AG04450 (cell line): ENCODE measurements around the gene EEF1AKMT2. TPM values are rescaled to one million over a fixed set of nuclear protein-coding genes. Genes with fewer than 3 reads are reported as not detected.
"Not testable (repeated sequence)": the region's sequence is repeated elsewhere in the genome, so short reads cannot be mapped to it uniquely, and the experiment has no call there.

Experiments
- CTCF ChIA-PET: fragments of 300-600, 350-600 bp; formaldehyde crosslinking; extraction: SDS; loops from one replicate; lab custom pipeline; 2022; ENCODE audit warnings: antibody characterized with exemption, inconsistent platforms; lab: Charles Lee
- POLR2A ChIA-PET: fragments of 350-600 bp; formaldehyde crosslinking; extraction: SDS; loops from one replicate; lab custom pipeline; 2021; ENCODE audit warnings: antibody characterized with exemption, inconsistent platforms; lab: Yijun Ruan, JAX
- DNase-seq: peaks from one replicate; pipeline ENCODE4 v3.0.0-alpha.2; 2011; ENCODE audit warnings: low read depth, low spot score
- H3K27ac ChIP-seq: one replicate; pipeline ENCODE4 v1.5.1; 2012; ENCODE audit warnings: low read depth, low read length, control low read depth
- H3K27me3 ChIP-seq: one replicate; pipeline ENCODE4 v1.6.0; 2012; ENCODE audit warnings: low read length; ENCODE audit not compliant: control insufficient read depth, insufficient read depth
- H3K4me3 ChIP-seq: 2 replicates; pipeline ENCODE4 v1.5.1; 2011; ENCODE audit warnings: mild to moderate bottlenecking, low read depth, low read length, control low read depth
- H3K9me3 ChIP-seq: 2 replicates; pipeline ENCODE4 v1.5.1; 2012; ENCODE audit warnings: low read length; ENCODE audit not compliant: control insufficient read depth, insufficient read depth
- polyA plus RNA-seq: library from polyadenylated mRNA; depleted of rRNA; stranded (reverse); fragments of >200 nt; gene quantifications from 2 replicates; pipeline ENCODE4 v1.2.3, GENCODE V29; 2011
- TF ChIP-seq, protein P1 (sequence below): IDR thresholded peaks from 2 replicates; pipeline ENCODE4 v1.5.1; 2011; ENCODE audit warnings: low read depth, low read length, control low read depth, inconsistent platforms

EEF1AKMT2 gene
- polyA plus RNA-seq, 1 experiment: 24.0 TPM

DNA sequence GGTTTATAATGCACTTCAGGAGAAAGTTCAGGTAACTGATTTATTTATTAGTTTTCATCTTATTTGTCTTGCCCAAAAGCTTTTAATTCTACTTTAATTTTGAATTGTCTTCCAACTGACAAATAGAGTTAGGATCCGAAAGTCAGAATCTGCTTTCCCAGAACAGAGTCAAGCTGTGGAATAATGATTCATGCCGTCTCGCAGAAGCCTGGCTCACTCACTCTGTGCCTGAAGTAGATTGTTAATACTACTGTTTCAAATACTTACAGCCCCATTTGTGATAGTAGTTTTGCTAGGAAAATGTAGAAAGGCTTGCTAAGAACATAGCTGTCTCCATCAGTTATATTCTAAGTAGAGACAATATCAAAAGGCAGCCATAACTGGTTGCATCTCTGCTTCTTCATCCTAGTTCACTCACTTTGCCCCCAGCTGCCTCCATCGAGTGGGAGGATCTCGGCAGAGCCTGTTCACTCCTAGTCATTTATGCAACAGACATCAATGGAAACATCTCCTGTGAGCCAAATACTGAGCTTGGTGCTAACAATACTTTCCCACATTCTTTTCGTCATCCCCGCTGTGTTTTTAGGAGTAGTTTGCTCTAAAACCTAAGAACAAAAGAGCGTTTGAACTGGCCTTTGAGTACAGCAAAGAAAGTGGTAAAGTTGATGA is 37.9 kb upstream of the EEF1AKMT2 start:
- H3K27ac ChIP-seq: no peak overlapping the region
- DNase-seq: no peak
- TF ChIP-seq, protein P1, sequence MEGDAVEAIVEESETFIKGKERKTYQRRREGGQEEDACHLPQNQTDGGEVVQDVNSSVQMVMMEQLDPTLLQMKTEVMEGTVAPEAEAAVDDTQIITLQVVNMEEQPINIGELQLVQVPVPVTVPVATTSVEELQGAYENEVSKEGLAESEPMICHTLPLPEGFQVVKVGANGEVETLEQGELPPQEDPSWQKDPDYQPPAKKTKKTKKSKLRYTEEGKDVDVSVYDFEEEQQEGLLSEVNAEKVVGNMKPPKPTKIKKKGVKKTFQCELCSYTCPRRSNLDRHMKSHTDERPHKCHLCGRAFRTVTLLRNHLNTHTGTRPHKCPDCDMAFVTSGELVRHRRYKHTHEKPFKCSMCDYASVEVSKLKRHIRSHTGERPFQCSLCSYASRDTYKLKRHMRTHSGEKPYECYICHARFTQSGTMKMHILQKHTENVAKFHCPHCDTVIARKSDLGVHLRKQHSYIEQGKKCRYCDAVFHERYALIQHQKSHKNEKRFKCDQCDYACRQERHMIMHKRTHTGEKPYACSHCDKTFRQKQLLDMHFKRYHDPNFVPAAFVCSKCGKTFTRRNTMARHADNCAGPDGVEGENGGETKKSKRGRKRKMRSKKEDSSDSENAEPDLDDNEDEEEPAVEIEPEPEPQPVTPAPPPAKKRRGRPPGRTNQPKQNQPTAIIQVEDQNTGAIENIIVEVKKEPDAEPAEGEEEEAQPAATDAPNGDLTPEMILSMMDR: no peak
- H3K4me3 ChIP-seq: no peak overlapping the region
- no peaks in the 10 kb centered on the region for H3K27me3 ChIP-seq
- ChIA-PET CTCF (interaction anchor here (1.0 kb wide), 2 partner anchors 15 to 368 kb away, joined by 3 read pairs; partner anchors contain the start of gene LHPP), POLR2A (no interaction called here)
- H3K9me3 ChIP-seq: no peaks in the 10 kb centered on the region

DNA sequence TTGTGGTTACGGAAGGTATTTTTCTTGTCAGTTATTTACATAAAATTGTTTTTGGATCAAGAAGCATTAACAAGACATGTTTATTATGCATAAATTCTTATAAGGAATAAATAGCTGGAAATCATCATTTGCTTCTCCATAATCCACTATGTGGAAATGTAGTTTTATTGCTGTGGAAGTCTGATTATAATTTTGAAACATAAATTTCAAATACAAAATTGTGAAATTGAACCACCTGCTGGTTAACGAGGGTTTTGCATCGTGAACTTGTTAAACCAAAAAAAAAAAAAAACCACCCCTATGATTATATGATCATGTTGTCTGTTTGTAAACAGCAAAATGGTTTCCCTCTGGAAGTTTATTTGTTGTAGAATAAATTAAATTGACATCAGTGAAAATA is 35.8 kb upstream of the EEF1AKMT2 start:
- TF ChIP-seq, protein P1: peak; percentile 64
- Histone ChIP-seq H3K27me3 (no peaks in the 10 kb centered on the region), H3K9me3 (no peaks in the 10 kb centered on the region), H3K27ac (no peak overlapping the region), H3K4me3 (no peak overlapping the region)
- POLR2A ChIA-PET: no interaction called here
- no peak for DNase-seq
- CTCF ChIA-PET: interaction anchor here (0.6 to 1.7 kb wide), 12 partner anchors 9 to 915 kb away, joined by 3 to 7 read pairs (median 3); no protein-coding TSS in a partner anchor

DNA sequence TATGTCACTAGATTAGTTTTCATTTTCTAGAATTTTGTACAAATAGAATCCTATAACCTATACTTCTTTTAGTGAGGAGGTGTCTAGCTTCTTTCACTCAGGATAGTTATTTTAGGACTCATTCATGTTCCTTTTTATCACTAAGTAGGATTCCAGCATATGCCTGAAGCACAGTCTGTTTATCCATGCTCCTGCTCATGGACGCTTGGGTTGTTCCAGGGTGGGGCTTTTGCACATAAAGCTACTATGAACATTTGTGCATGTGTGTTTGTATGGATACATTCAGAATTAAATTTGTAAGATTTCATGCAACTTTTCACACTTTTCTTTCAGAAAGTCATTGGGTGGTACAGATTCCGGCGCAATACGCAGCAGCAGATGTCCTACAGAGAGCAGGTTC is 34.6 kb upstream of the EEF1AKMT2 start:
- TF ChIP-seq, protein P1: no peak
- Histone ChIP-seq H3K9me3 (0 out of 2 replicates have a peak, but pooled peaks cover 2% of the 10 kb centered on the region), H3K27me3 (no peaks in the 10 kb centered on the region), H3K27ac (no peak overlapping the region), H3K4me3 (no peak overlapping the region)
- DNase-seq: no peak
- ChIA-PET POLR2A (interaction anchor here (0.6 kb wide), 1 partner anchor 62 kb away, joined by 4 read pairs; no protein-coding TSS in a partner anchor), CTCF (interaction anchor here (0.6 to 1.7 kb wide), 7 partner anchors 11 to 297 kb away, joined by 3 to 8 read pairs (median 3); no protein-coding TSS in a partner anchor)

DNA sequence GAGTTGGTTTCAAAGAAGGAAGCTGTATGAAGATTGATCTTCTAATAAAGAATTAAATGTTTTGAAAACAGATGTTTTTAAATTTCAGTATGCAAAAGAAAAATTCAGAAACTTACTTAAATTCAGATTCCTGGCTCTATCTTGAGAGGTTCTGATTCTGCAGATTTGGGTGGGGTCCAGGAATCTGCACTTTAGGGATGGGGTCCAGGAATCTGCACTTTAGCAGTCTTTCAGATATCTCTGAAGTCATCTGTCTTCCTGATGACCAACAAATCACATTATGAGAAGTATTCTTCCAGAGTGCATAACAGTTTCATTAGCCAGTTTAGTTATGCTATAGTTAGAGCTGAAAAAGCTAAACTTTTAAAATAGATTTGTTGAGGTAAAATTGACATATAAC is 34.0 kb upstream of the EEF1AKMT2 start:
- no peak overlapping the region for H3K27ac ChIP-seq
- CTCF ChIA-PET: interaction anchor here (0.6 to 1.7 kb wide), 5 partner anchors 10 to 296 kb away, joined by 3 to 8 read pairs (median 3); no protein-coding TSS in a partner anchor
- H3K9me3 ChIP-seq: 0 out of 2 replicates have a peak, but pooled peaks cover 2% of the 10 kb centered on the region
- POLR2A ChIA-PET: interaction anchor here (0.6 kb wide), 1 partner anchor 62 kb away, joined by 4 read pairs; no protein-coding TSS in a partner anchor
- no peak for DNase-seq
- no peak overlapping the region for H3K4me3 ChIP-seq
- TF ChIP-seq, protein P1: no peak
- H3K27me3 ChIP-seq: no peaks in the 10 kb centered on the region

DNA sequence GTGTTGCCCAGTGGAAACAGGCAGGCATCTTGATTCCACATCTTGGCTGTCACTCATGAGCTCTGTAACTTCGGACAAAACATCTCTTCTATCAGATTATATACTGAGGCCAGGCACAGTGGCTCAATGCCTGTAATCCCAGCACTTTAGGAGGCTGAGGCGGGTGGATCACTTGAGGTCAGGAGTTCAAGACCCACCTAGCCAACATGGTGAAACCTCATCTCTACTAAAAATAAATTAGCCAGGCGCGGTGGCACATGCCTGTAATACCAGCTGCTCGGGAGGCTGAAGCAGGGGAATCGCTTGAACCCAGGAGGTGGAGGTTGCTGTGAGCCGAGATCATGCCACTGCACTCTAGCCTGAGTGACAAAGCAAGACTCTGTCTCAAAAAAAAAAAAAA is 33.2 kb upstream of the EEF1AKMT2 start:
- DNase-seq, H3K27ac ChIP-seq, H3K27me3 ChIP-seq, H3K9me3 ChIP-seq, H3K4me3 ChIP-seq, POLR2A ChIA-PET: not testable (repeated sequence)
- CTCF ChIA-PET: interaction anchor here (1.2 kb wide), 1 partner anchor 10 kb away, joined by 5 read pairs; no protein-coding TSS in a partner anchor
